Ascending aorta (tissue), 2 donors: ENCODE results near the gene CARS1. TPM values are rescaled to one million over a fixed set of nuclear protein-coding genes. Genes with fewer than 3 reads are reported as not detected.

Experiments used
- DNase-seq, 2 donors: peaks; one replicate each; pipeline ENCODE4 v3.0.0-alpha.2; 2019; ENCODE audit warnings: low spot score in 2 of 2
- H3K27ac ChIP-seq, 2 donors: fragments of 200-600 bp; sonication (generic); one replicate each; pipeline ENCODE4 v1.5.1; 2016 to 2017; ENCODE audit warnings: mild to moderate bottlenecking in 1 of 2
- H3K27me3 ChIP-seq: fragments of 200-600 bp; sonication (generic); one replicate; pipeline ENCODE4 v1.5.1; 2017
- H3K36me3 ChIP-seq, 2 donors: fragments of 200-600 bp; sonication (generic); one replicate each; pipeline ENCODE4 v1.5.1; 2016
- H3K4me1 ChIP-seq, 2 donors: fragments of 200-600 bp; sonication (generic); one replicate each; pipeline ENCODE4 v1.5.1; 2016 to 2017; ENCODE audit warnings: mild to moderate bottlenecking in 1 of 2
- H3K4me3 ChIP-seq, 2 donors: fragments of 200-600 bp; sonication (generic); one replicate each; pipeline ENCODE4 v1.5.1; 2016 to 2017; ENCODE audit warnings: mild to moderate bottlenecking in 1 of 2
- H3K9me3 ChIP-seq, 2 donors: fragments of 200-600 bp; sonication (generic); one replicate each; pipeline ENCODE4 v1.5.1; 2016
- CTCF ChIP-seq, 3 experiments: fragments of 200-600 bp in 2 of 3; fragments of 450-650 bp in 1 of 3; sonication (generic) in 2 of 3; IDR thresholded peaks; one replicate each; pipeline ENCODE4 v1.5.1; 2016 to 2019; ENCODE audit warnings: antibody characterized with exemption in 3 of 3, mild to moderate bottlenecking in 1 of 3, moderate library complexity in 1 of 3
- intact Hi-C: fragments of 100-400 bp; cut with DNase I; formaldehyde crosslinking; loops from one replicate; pipeline ENCODE4 v1.15.1; 2023
- total RNA-seq: library from RNA; depleted of rRNA; stranded (reverse); fragments of >200 nt; gene quantifications from one replicate; pipeline ENCODE4 v1.1.0, GENCODE V29; 2016

The CARS1 gene
- total RNA-seq, 1 donor from 2014 or later: 51.4 TPM

DNA sequence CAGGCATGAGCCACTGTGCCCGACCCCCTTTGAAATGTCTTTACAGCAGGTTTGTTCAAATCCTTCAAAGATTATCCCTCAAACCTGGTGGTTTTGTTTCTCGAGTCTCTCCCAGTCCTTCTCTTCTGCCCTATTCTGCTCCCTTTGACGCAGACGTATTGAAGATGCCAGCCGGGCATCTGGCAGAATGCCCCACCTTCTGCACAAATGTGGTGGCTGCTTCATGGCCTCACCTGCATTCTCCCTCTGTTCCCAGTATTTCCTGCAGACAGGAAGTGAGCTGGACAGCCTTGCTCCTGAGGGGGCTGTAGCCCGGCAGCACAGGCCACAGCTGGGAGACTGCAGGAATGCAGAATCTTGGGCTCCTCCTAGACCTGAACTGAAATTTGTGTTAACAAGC, 60.2 kb downstream of the CARS1 start:
- no peaks in the 10 kb centered on the region for H3K27me3 ChIP-seq
- H3K36me3 ChIP-seq: peaks cover 0 to 17% of the 10 kb centered on the region in 2 donors
- intact Hi-C loops: no loop called here
- no peak for DNase-seq
- H3K9me3 ChIP-seq: no peaks in the 10 kb centered on the region
- no peak overlapping the region for H3K27ac ChIP-seq
- H3K4me1 ChIP-seq: peaks cover 10 to 21% of the 10 kb centered on the region in 2 donors
- no peak for TF ChIP-seq CTCF (IDR thresholded peaks at IDR 0.05)
- no peak overlapping the region for H3K4me3 ChIP-seq

DNA sequence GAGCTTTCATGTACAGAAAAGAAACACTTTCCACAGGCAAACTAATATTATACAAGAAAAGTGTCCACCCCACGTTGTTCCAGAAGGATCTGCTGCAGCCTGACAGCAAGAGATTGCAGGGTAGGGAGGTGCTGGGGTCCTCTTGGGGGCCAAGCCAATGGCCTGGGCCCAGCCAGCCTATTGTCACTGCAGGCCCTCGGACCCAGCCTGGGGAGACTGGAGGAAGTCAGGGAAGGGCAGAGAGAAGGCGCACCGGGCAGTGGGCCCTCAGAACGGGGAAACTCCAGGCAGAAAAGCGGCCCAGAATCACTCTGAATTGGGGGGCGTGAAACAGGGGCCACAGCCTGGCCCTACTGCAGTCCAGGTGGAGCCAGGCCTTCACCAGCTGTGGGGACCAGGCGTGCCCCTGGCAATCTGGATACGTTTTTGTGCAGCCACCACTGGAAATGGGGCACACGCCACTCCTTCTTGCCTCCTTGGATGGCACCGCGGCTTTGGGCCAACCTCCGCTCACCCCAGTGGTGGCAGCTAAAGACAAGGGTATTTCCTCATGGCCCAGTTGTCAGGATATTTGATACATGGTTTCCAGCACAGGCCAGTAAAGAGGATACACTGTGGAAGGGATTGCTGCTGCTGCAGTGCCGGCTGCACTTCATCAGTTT, 61.2 kb downstream of the CARS1 start:
- Histone ChIP-seq H3K4me1 (peaks cover 10 to 14% of the 10 kb centered on the region in 2 donors), H3K36me3 (peaks cover 0 to 9% of the 10 kb centered on the region in 2 donors), H3K9me3 (no peaks in the 10 kb centered on the region), H3K27ac (no peak overlapping the region), H3K4me3 (no peak overlapping the region), H3K27me3 (no peaks in the 10 kb centered on the region)
- DNase-seq: no peak
- TF ChIP-seq CTCF (IDR thresholded peaks at IDR 0.05): no peak
- intact Hi-C loops: no loop called here

DNA sequence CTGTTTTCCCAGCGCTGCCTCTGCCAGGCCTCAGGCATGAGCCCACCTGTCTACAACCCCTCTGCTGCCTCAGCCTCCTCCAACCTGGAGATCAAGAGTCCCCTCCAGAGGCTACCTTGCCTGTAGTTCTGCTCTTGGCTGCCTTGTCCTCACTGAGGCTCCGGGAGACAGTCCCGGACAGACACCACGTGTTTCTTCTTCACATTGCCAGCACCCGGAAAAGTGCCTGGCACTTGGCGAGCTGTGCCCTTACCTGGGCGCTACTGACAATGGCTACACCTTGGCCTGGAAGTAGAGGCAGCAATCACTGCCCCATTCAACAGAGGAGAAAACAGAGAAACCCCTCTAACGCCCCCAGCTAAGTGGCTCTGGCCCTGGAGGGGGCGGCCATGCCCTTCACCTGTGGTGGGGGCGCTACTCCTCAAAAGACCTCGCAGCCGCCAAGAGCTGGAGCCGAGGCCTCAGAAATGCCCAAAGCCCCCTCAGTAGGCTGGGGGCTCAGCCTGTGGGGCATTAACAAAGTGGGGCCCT, 62.1 kb downstream of the CARS1 start:
- no peak overlapping the region for H3K27ac ChIP-seq

GRCh38 chr11:2994336-2994730, 62.9 kb downstream of the CARS1 start:
- TF ChIP-seq CTCF (IDR thresholded peaks at IDR 0.05): no peak
- no peak overlapping the region for H3K4me3 ChIP-seq
- peaks cover 6 to 15% of the 10 kb centered on the region in 2 donors for H3K4me1 ChIP-seq
- intact Hi-C loops: loop anchor here (5.0 kb wide), 3 partner anchors 48 to 168 kb away; no protein-coding TSS in a partner anchor
- no peak overlapping the region for H3K27ac ChIP-seq
- no peak for DNase-seq
- H3K36me3 ChIP-seq: peaks cover 0 to 3% of the 10 kb centered on the region in 2 donors
- H3K9me3 ChIP-seq: no peaks in the 10 kb centered on the region
- no peaks in the 10 kb centered on the region for H3K27me3 ChIP-seq

More for the DNA sequence above, 62.1 kb downstream of the CARS1 start:
- Histone ChIP-seq H3K27me3 (no peaks in the 10 kb centered on the region), H3K4me1 (peaks cover 4 to 11% of the 10 kb centered on the region in 2 donors), H3K36me3 (peaks cover 0 to 6% of the 10 kb centered on the region in 2 donors), H3K4me3 (no peak overlapping the region), H3K9me3 (no peaks in the 10 kb centered on the region)
- intact Hi-C loops: no loop called here
- DNase-seq: no peak
- no peak for TF ChIP-seq CTCF (IDR thresholded peaks at IDR 0.05)

GRCh38 chr11:2992997-2993325, 64.3 kb downstream of the CARS1 start:
- no peak for TF ChIP-seq CTCF (IDR thresholded peaks at IDR 0.05)
- Histone ChIP-seq H3K36me3 (peaks cover 0 to 3% of the 10 kb centered on the region in 2 donors), H3K9me3 (no peaks in the 10 kb centered on the region), H3K27ac (no peak overlapping the region), H3K27me3 (no peaks in the 10 kb centered on the region), H3K4me1 (peaks cover 6 to 27% of the 10 kb centered on the region in 2 donors), H3K4me3 (peak overlapping the region; percentile 74 to 80)
- intact Hi-C loops: loop anchor here (2.0 to 5.0 kb wide), 5 partner anchors 49 to 169 kb away; partner anchors contain the start of gene CARS1
- no peak for DNase-seq
